GM18951 (cell line): ENCODE data around the gene TAS1R2.

Experiments used
- POLR2A ChIP-seq: IDR thresholded peaks from 4 replicates; pipeline ENCODE4 v1.6.1; 2011; ENCODE audit warnings: mild to moderate bottlenecking; ENCODE audit not compliant: insufficient read length, insufficient read depth; ENCODE audit errors: extremely low read depth
- in situ Hi-C: fragments of 300-500 bp; cut with MboI; formaldehyde crosslinking; loops from one replicate; pipeline ENCODE4 v1.12.0; 2022; ENCODE audit warnings: low sequenced_read_pairs, mixed read lengths, inconsistent platforms; ENCODE audit not compliant: unreplicated experiment

The TAS1R2 gene

DNA sequence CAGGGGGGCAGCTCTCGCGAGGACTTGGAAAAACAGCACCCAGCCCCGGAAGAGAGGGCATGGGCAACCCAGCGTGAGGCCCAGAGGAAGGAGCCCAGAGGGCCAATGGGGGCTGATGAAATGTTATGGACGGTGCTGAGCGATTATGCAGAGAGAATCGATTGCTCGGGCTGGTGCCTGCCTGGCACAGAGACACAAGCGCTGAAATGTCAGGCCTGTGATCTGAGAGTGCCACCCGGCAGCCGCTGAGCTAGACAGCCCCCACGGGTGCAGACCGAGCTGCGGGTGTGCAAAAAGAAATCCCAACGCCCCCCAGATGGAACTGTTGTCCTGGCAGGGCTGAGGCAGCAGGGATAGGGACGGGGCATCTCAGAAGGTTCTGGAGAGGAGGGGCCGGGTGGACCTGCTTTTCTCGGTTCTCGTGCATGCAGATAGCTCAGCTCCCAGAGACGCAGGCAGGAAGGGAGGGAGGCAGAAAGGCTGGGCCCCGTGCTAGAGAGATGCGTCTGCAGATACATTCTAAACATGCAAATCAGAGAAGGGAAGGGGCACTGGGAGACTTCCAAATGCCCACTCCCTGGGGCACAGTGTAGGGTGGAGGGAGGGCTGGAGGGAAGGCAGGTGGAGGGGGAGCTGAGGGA lies 41.5 kb downstream of the TAS1R2 start:
- no peak for TF ChIP-seq POLR2A
- in situ Hi-C loops, result loop anchor here (25.0 kb wide), 1 partner anchor 206 kb away; no protein-coding TSS in a partner anchor

- in situ Hi-C loops, result loop anchor here (25.0 kb wide), 1 partner anchor 205 kb away; no protein-coding TSS in a partner anchor
These were observed 42.1 kb downstream of the TAS1R2 start for GRCh38 chr1:18817316-18817715.

DNA sequence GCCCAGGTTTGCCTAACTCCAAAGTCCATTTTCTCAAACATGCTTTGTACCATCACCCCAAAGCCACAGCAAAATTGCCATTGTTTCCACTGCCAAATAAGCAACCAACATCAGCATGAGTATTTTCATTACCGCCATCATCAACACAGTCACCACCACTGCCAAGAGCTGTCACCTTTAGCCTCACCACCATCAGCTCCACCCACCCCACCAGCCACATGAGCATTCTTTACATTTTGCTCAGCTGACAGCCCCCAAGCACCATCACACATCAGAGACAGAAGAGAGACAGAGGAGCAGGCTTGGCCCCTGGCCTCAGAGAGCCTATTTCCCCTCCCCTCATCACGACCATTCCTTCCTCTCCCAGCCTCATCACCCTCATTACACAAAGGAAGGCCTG lies 42.7 kb downstream of the TAS1R2 start:
- in situ Hi-C loops, result loop anchor here (25.0 kb wide), 1 partner anchor 205 kb away; no protein-coding TSS in a partner anchor
- TF ChIP-seq POLR2A, result no peak

More at GRCh38 chr1:18817316-18817715, 42.1 kb downstream of the TAS1R2 start:
- TF ChIP-seq POLR2A, result no peak

DNA sequence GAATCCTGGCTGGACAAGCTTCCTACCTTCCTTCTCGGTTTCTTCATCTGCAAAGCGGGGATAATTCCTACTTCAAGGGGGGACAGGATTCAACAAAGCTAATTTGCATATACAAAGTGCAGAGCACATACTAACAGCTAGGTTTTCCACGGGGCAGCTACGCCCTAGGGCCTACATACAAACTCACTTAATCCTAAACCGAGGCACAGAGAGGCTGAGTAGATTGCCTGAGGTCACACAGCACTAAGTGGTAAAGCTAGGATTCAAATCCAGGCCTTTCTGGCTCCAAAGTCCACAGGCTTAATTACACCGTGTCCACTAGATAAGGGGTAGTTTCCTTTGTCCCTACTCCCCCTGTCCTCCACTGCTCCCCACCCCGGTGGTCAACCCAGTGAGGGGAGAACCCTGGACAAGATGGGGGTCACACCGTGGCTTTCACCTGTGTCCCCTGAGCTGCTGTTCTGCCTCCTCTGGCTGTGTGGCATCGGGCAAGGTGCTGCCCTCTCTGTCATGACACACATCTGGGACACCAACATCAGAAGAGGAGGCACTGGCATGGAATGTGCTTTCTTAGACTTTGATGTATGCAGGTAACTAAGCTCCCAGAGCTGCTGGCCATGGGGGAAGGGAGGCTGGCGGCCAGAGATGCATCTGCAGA lies 44.5 kb downstream of the TAS1R2 start:
- in situ Hi-C loops, result loop anchor here (25.0 kb wide), 1 partner anchor 203 kb away; no protein-coding TSS in a partner anchor
- TF ChIP-seq POLR2A, result no peak

DNA sequence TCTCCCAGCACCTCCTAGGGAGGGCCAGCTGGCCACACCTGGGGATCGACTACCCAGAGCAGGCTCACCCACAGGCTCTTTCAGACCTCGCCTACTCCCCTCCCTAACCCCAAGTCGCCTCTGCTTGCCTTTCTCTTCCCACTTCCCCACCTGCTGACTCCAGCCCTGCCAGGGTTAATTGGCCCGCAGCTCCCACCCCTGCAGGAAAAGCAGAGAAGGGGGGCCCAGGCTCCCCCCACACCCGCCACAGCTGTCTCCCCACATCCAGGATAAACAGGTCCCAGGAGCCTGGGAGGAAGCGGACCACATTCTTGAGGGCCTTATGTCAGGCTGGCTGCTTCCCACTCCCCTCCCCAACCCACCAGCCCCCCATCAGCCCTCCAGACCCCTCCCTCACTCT lies 45.0 kb downstream of the TAS1R2 start:
- in situ Hi-C loops, result loop anchor here (25.0 kb wide), 1 partner anchor 202 kb away; no protein-coding TSS in a partner anchor

GRCh38 chr1:18812453-18812939 lies 47.0 kb downstream of the TAS1R2 start:
- no peak for TF ChIP-seq POLR2A
- in situ Hi-C loops, result loop anchor here (25.0 kb wide), 1 partner anchor 200 kb away; no protein-coding TSS in a partner anchor

More for the DNA sequence above, 45.0 kb downstream of the TAS1R2 start:
- TF ChIP-seq POLR2A, result no peak

DNA sequence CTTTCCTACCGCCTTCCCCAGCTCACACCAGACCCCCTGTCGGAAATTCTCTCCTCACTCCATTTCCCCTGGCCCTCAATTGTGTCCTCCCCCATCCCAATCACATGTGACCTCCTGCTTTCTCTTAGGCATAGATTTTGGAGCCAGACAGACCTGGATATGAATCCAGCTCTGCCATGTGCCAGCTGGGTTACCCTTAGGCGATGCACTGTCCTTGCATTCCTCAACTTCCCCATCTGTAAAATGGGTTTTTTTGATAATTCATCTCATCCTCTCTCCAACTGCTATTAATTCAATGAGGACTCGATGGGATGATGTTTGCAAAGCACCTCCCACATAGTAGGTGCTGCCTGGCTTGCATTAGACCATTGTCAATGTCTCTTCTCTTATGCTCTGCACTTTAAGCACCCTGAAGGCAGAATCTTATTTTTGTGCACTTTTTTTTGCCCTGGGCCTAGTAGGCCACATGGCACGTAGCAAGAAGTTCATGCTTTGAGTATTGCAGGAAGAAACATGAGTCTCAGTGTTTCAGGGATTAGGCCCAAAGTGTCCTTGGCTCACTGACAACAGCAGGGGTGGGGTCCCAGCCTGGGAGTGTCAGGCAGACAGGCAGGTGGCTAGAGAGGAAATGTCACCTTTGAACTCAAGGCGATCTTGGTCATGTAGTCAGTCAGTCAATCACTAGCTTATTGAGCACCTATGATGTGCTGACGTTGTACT lies 47.6 kb downstream of the TAS1R2 start:
- in situ Hi-C loops, result loop anchor here (25.0 kb wide), 1 partner anchor 200 kb away; no protein-coding TSS in a partner anchor
- TF ChIP-seq POLR2A, result no peak

DNA sequence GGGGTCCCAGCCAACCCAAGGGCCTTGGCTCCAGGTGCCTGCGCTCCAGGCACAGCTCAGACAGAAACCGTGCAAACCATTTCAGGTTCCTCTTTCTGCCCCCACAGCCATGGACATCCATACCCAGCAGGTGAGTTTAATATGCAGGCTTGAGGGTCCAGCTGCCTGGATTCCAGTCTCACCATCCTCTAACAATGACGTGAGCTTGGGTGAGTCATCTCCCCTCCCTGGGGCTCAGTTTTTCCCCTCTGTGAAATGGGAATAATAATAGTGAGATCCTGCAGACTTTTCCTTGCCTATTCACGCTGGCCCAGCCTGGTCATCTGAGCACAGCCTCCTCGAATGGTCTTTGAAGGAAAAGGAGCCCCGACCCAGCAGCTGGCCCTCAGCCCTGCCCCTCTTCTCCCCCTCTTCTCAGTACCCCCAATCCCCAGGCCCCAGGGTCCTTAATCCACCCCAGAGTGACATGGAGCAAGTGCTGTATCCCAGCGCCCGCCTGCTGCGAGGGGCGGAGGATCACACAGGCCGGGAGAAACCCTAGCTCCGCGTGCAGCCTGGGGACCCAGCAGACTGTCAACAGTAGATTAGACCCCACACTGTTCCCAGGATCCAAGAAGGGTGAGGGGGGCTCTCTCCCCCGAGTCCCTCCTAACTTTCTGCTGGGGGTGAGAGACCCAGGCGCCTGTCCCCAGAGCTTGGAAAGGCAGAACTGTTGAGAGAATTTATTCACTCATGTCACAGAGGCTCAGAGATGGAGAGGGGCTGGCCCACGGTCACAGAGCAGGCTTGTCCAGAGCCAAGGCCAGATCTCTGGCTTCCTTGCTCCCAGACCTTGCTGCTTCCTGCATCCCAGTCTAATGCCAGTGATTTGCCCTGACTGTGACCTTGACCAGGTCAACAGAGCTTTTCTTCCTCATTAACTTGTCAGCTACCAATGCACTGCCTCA lies 49.2 kb downstream of the TAS1R2 start:
- no peak for TF ChIP-seq POLR2A
- in situ Hi-C loops, result loop anchor here (25.0 kb wide), 1 partner anchor 198 kb away; no protein-coding TSS in a partner anchor

DNA sequence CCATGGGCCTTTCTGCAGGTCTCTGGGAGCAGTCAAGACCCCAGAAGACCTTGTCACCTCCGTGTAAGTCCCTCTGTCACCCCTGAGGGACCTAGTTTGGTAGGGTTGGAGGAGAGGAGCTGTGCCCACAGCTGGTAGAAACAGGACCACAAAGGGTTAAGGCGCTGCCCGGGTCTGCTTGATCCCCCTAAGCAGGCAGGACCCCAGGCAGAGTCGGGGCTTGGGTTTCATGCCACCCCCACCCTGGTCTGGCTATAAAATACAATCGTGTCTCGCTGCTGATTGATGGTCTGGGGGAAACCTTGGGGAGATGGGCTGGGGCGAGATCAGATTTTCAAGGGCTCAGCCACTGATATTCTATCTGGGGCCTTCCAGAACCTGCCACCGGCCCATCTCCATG lies 50.9 kb downstream of the TAS1R2 start:
- TF ChIP-seq POLR2A, result no peak

GRCh38 chr1:18807334-18808063 lies 52.0 kb downstream of the TAS1R2 start:
- in situ Hi-C loops, result loop anchor here (25.0 kb wide), 1 partner anchor 195 kb away; no protein-coding TSS in a partner anchor
- no peak for TF ChIP-seq POLR2A

More for the DNA sequence above, 50.9 kb downstream of the TAS1R2 start:
- in situ Hi-C loops, result loop anchor here (25.0 kb wide), 1 partner anchor 196 kb away; no protein-coding TSS in a partner anchor
